Activated CD4-positive, alpha-beta T cell treated with anti-CD3 and anti-CD28 coated beads, Interleukin-2, amount 50 U/mL, for 48 hours (primary cell): Measurements from ENCODE around the gene ZBTB45.

ENCODE experiments used
- DNase-seq, 2 experiments: peaks; one replicate each; pipeline ENCODE4 v3.0.0-alpha.2; 2020

ZBTB45 gene

DNA sequence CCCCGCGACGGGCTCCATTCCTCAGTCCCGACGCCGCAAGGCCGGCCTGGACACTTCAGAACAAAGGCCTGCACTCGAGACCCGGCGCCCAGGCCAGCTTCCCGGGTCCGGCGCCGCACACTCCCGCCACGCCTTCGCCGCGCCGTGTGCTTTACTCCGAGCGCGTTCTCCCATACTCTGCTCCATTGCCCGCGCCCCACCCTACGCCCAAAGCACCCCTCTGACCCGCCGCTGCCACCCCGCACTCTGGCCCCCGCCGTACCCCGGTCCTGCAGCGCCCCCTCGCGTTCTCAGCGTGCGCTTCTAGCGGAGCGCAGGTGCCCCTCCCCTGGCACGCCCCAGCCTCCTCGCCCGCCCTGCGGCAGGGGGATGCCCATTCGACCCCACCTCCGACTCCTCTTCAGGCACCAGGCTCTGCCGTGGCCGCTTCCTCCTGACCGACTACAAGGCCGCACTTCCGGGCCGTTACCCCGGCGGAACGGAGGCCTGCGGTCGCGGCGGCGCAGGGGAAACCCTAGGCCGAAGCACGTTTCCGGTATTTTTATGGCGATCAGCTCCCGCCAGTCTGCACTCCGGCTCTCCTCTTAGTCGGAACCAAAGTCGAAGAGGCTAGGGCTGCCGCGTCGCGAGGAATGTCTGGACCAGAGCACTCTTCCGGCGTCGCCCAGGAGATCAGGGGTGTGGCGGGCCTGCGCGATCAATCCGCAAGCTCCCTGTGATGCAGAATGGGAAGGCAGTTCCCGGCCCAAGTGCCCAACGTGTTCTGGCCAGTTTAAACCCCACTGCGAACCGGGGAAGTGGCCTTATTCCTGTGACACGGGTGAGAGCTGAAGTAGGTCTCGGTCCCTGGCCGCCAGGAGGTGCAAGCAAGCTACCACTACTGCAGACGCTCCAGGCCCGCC lies at the start of gene ZBTB45:
Gene ZBTB45, minus strand, starts transcription at position 456 of the 902 bp plus-strand sequence. CDS start 2,137 bp downstream, outside the sequence.
- peak; percentile 89 to 94 for DNase-seq

DNA sequence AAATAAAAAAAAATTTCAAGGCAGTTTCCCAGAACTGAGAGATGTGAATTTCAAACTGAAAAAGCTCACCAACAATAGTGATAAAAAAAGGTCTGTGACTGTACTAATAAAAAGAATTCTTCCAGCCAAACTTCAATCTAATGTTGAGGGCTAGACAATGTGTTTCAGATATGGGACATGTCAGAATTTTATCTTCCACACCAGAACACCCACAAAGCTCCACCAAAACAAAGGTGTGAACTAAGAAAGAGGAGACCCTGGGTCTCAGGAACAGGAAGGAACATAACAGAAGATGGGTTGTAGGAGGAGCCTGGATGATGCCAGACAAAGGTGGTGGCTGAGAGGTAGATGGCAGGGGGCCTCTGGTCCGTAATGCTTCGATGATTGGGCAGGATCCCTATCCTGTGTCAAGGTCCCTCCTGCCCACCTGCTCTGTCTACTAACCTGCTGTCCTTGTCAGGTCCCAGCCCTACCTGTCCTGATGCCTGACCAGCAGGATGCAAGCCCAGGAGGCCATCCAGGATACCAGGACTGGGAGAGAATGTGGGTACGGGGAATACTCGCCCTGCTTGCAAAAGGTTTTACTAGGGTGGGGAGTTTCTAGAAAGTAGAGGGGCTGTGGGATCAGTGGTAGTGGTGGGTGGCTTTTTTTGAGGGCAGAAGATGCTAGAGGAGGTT lies 49.0 kb upstream of the ZBTB45 start:
- no peak for DNase-seq

DNA sequence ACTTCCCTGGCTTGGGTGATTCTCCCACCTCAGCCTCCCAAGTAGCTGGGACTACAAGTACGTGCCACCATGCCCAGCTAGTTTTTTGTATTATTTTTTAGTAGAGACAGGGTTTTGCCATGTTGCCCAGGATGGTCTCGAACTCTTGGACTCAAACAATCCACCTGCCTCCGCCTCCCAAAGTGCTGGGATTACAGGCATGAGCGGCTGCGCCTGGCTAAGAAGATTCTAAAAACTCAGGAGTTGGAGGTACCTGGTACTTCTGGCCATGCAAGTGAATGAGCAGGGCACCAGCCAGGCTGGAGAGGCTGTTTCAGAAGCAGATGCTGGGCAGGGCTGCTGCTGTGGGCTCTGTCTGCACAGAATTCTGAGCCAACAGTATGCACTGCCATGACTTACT lies 47.4 kb upstream of the ZBTB45 start:
- DNase-seq, result no peak

DNA sequence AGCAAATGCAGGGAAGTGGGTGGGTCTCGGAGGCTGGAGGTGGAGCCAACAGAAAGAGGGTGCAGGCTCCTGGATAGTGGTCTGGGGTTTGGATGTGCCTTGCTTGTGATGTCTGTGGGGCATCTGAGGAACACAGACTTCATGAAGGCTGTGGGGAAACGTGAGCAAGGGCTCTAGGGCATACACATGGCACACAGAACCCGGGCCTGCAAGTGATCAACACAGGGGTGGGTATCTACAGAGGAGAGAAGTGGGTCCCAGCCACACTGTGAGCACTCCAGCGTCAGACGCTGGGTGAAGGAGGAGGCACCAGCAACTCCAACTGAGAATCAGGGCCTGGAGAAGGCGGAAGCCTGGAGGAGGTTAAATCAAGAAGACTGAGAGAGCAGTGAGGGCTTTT lies 44.2 kb upstream of the ZBTB45 start:
- no peak for DNase-seq

DNA sequence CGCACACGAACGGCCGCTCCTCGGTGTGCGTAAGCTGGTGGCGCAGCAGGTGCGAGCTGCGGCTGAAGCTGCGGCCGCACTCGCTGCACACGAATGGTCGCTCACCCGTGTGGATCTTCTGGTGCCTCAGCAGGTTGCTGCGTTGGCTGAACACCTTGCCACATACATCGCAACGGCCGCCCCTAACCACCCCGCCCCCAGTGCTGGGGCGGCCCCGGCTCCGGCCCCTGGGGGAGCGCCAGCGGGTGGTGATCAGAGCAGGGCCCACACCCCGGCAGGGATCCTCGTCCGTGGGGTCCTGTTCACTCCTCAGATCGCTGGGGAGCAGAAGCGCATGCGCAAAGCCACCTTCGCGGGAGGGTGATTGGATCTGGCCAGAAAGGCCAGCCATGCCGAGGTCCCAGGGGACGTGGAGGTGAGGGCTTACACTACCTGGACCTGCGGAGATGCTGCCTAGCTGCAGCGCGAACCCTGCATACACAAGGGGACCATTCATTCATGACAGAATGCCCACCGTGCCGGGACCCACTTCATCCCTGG lies 43.5 kb upstream of the ZBTB45 start:
- peak; percentile 51 to 60 for DNase-seq

DNA sequence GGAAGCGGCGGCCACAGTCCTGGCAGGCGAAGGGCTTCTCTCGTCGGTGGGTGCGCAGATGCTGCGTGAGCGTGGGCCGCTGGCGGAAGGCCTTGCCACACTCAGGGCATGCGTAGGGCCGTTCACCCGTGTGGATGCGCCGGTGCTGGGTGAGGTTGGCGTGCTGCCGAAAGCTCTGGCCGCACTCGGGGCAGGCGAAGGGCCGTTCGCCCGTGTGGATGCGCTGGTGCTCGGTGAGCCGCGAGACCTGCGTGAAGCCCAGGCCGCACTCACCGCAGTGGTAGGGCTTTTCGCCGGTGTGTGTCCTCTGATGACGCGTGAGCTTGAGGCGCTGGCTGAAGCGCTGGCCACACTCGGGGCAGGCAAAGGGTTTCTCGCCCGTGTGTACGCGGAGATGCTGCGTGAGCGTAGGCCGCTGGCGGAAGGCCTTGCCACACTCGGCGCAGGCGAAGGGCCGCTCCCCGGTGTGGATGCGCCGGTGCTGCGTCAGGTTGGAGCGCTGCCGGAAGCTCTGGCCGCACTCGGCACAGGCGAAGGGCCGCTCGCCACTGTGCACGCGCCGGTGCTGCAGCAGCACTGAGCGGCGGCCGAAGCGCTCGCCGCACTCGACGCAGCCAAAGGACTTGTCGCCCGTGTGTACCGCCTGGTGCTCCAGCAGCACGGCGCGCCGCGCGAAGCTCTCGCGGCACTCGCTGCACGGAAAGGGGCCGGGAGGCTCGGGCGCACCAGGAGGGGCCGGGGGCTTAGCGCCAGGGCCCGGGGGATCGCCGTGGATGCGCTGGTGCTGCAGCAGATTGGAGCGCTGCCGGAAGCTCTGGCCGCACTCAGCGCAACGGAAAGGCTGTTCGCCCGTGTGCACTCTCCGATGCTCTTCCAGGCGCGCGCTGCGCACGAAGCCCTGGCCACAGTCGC lies 42.8 kb upstream of the ZBTB45 start:
- peak; percentile 57 to 58 for DNase-seq

DNA sequence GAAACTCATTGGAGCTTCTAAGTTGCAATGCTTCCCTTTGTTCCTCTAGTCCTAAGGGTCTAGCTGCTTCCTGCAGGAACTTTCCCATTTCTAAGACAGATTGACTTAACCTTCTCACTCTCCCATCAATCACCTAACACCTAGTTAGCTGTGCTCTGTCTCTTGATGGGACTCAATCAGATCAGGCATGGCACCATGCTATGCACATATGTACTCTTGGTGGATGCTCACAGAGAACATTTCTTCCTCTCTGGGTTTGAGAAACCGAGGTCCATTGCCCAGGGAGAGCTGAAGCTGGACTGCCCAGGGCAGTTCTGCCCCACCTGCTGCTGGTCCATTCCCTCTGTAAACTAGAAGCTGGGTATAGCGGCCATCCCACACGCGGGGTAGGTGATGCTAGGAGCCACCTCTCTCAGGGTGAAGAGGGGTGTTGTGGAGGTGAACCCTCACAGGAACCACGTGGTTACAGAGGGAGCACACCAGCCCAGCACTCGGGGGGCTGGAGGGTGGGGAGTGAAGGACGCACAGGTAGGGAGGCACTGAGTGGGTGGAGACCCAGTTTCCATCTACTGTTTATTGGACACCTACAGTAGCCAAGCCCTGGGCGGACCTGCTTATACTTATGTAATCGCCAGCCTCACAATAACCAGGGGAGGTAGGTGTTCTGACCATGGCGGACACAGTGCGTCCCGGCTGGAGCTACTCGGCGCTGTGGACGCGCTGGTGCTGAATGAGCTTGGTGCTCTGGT lies 41.9 kb upstream of the ZBTB45 start:
- DNase-seq, result no peak

DNA sequence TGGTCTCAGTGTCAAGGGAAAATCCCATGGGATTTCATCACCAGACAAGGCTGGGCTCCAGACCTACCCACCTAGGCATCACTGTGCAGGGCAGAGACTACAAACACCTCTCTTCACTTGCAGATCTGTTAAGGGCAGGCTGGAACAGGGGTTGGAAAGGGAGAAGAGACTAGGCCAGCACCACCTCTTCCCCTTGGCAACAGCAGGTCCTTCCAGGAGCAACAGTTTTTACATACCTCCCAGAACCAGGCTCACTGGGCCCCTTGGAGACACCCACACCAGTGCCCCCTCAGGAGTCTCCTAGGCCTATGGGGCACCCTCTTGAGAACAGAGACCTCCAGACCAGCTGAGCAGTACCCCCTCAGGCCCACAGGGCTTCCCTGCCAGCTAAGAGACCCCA lies 41.3 kb upstream of the ZBTB45 start:
- no peak for DNase-seq

DNA sequence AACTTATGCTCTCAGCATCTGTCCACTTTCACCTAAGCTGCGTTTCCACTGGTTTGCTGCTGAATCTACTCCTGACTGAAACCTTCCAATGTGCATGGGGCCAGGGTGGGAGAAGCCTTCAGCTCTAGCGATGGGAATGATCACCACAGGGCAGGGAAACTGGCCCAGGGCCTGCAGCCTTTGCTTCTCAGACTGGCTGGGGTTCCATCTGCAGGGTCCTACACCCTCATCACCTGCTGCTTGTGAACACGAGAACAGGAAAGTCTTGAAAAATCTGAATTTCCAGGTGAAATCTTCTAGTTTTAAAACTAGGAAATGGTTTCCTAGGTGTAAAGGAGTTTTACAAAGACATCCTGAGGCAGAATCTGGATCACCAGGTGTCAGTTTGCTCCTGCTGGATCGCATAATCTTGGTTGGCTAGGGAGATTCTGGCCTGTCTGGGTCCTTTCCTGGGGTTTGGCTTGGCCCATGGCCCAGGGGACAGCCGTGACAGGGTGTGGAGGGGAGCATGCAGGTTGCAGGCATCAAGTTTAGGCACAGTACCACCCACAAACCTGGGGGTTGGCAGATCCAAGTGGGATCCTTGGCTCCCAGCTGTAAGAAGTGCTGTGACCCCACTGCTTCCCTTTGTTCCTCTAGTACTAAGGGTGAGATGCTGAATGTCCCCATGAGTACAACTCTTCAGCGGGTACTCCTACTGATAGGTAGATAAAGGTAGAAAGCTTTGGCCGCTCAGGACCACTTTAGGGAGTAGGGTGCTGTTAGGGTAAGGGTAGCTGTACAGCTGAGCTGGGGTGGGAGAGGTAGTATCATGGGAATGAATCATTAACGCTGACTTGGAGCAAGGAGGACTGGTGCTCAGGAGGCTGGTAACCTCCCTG lies 40.6 kb upstream of the ZBTB45 start:
- no peak for DNase-seq

DNA sequence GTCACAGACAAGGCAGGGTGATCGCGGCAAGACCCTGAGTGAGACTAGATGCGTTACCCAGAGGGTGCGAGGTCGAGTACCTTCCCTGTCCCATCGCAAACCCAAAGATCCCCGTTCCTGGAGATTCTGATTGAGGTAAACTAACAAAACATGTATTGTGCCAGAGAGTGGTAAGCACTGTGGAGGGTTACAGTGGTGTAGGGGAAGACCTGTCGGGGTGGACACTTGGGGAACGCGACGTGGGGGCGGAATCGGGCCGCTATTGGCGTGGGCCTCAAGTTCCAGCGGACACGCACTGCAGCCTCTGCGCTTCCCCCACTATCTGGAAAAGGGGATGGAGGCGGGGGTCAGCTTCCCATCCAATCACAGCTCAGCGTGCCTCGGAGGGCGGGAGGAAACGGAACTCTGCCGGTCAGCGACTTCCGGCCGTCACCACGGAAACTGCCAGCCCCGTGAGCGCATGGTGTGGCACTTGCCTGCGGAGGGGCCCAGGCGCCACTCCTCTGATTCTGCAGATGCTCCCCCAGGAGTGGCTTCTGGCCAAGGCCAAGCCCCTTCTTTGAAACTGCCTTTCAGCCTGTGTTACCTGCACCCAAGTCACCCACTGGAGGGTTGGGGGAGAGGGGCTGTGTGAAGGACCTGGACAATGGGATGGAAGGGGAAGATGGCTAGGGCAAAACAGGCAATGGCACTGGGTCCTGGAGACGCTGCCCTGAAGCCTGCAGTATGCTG lies 39.8 kb upstream of the ZBTB45 start:
- DNase-seq, result peak; percentile 87 to 92

DNA sequence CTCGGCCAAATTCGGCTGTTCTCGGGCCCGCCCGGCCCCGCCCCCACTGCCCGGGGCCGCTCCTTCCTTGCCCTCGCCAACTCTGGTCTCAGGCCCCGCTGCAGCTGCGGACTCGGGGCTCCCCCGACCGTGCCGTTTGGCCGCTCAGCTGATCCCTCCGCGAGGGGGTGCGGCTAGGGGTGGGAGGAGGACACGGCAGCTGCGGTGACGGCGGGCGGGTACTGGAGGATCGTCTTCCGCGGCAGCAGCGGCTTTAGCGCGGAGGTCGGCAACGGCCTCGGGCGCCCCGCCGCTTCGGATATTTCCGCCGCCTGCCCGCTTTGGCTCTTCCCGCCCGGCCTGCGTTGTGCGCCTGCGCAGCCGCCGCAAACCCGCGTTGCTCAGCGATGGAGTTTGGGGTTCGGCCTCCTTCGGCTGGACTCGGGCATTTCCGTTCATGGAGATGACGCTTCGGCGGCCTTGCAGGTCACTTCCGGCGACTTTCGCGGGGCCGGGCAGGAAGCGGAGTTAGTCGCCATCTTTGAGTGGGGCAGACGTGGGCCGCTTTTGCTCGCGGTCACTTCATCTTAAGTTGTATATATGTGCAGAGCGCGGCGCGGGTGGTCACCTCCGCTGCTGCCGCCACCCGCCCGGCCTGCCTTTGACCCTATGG lies 39.1 kb upstream of the ZBTB45 start:
- DNase-seq, result peak; percentile 99

DNA sequence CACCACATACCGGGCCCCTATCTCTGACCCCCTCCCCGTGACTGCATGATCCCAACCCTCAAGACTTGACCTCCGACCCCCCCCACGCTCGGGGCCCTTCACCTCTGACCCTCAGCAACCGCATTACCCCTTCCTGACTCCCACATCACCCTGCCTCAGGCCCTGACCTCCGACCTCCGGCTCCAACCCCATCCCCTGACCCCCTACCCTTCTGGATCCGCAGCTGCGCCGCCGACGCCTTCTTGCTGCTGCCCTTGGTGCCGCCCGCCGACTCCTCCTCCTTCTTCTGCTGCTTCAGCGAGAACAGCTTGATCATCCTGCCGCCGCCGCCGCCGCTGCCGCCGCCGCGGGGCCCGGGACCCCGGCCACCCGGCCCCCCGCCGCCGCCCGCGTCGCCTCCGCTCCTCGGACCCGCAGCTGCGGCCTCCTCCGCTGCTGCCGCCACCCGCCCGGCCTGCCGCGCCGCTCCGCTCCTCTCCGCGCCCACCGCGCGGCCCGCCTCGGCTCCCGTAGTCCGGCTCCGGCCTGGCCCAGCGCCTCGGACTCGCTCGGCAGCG lies 38.5 kb upstream of the ZBTB45 start, which contains the start of gene UBE2M:
Gene UBE2M, minus strand, starts transcription at position 546 of the 557 bp plus-strand sequence. Its CDS starts 230 bp downstream, at position 316.
- peak; percentile 59 to 63 for DNase-seq

DNA sequence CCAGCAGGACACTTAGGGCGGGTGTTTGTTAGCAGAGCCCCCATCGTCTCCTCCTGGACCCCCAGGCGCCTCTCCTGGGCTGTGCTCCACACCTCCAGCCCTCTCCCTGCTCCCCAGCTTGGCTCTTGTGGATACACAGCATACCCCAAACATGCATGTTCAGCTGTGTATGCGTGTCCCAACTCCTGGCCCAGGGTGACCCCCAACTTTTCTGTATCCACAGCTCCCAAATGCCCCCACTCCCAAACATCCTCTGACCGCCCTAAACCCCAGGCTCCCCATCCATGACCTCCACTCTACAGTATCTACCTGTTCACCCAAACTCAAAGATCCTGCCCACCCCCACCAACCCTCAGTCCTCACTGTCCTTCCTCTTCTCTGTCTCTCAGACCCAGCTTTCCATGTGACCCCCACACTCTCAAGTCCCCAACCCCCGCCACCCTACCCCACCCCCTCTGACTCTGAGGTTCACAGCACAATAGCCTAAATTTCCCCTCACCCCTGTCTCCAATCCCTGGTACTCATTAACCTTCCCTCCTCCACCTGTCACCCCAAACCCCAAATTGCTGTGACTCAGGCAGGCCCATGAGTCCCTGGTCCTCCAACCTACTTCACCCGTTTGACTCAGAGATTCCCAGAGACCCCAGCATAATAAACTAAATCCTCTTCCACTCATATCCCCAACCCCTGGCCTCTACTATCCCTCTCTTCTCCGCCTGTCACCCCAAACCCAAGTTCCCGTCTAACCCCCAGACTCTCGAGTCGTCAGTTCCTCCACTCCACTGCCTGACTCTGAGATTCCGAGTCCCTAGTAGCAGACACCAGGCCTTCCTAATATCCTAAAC lies 37.8 kb upstream of the ZBTB45 start:
- DNase-seq, result no peak

DNA sequence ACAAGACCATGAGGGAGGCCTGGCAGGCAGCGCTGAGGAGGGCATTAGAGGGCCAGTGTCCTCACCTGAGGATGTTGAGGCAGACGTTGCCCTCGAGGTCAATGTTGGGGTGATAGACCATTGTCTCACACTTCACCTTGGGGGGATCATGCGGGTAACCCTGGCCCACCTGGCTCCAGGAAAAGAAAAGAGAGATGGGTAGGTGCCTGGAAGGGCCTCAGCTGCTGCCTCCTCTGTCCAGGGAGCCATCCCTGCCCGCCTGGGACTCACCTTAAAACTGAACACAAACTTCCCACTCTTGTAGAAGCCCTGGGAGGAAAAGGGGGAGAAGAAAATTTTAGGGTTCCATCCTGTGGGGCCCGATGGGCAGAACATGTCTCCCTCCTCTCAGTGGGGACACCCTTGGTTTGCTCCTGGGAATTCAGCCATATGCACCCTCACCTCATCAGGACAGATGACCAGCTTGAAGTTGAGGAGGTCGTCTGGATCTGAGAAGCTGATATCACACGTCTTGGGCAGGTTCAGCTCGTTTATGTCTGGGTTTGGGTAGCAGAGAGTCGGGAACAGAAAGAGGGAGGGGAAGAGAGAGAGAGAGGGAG lies 37.1 kb upstream of the ZBTB45 start:
- no peak for DNase-seq

DNA sequence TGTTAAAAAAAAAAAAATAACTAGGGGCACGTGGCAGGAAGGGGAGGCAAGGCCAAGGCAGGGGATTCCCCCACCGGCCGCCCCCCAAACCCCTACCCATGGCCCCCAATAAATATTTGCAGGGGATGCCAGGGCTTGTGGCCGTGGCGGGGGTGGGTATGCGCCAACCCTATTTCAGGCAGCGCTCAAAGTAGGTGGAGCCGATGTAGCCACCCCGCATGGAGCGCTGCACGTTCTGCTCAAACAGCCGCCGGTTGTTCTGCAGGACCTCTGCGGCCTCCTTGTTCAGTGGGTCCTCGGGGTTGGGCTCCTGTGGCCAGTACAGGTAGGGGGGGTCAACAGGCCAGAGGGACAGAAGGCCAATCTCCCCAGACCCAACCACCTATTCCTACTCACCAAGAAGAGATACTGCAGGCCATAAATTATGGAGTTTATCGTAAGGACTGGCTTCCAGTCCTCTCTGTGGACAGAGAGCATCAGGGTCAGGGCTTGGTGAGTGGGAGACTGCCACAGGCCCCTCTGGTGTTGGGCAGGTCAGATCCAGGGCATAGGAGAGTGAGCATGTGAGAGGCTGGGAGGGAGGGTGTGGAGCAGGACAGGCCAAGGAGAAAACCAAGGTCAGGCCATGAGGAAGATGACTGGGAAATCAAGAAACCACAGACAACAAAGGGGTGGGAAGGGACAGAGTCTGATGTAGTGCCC lies 36.5 kb upstream of the ZBTB45 start:
- no peak for DNase-seq

DNA sequence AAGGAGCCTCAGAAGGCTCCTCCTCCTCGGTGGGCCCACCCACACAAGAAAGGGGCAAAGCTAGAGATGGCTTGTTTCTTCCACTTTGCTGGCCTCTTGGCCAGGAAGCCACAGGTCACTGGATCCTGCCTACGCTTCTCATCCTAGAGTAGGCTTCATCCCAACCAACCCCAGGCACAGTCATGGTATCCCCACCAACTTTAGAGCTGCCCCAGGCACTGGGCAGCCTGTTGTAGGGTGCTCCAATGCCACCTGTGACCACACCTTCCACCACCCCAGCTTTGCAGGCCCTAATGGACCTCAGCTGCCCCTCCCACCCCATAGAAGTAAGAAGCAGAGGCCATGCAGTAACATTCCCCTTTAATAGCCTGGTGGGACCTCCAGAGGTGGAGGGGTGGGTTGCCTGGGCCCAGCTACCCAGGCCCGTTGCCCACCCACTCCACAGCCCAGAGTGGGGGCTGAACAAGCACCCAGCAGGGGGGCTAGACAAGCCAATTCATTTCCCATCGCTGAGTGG lies 35.8 kb upstream of the ZBTB45 start:
- DNase-seq, result no peak
